NB4 (cell line): ENCODE results near the gene KIF1A.

Source experiments
- DNase-seq: peaks from one replicate; pipeline ENCODE4 v3.0.0; 2010; ENCODE audit warnings: low read depth
- H3K4me3 ChIP-seq: one replicate; pipeline ENCODE4 v1.5.1; 2011; ENCODE audit warnings: mild to moderate bottlenecking, low read depth, low read length, moderate library complexity
- CTCF ChIP-seq: IDR thresholded peaks from one replicate; pipeline ENCODE4 v1.5.1; 2012; ENCODE audit warnings: low read depth, low read length
- MAX ChIP-seq: IDR thresholded peaks from 2 replicates; pipeline ENCODE4 v1.6.1; 2011; ENCODE audit warnings: low read depth, low read length
- MYC ChIP-seq: IDR thresholded peaks from 2 replicates; pipeline ENCODE4 v1.6.1; 2011; ENCODE audit warnings: low read depth, low read length
- POLR2A ChIP-seq: IDR thresholded peaks from 2 replicates; pipeline ENCODE4 v1.6.1; 2011; ENCODE audit warnings: mild to moderate bottlenecking; ENCODE audit not compliant: insufficient read length; ENCODE audit errors: extremely low read depth

Gene KIF1A

GRCh38 chr2:240823449-240824336 lies 3.7 kb upstream of the KIF1A start:
- no peak overlapping the region for H3K4me3 ChIP-seq
- DNase-seq, result no peak
- no peak for TF ChIP-seq MYC
- TF ChIP-seq MAX, result no peak
- TF ChIP-seq POLR2A, result no peak
- no peak for TF ChIP-seq CTCF

GRCh38 chr2:240822280-240822847 lies 2.3 kb upstream of the KIF1A start:
- TF ChIP-seq POLR2A (no peak), CTCF (no peak), MYC (no peak), MAX (no peak)
- DNase-seq, result no peak

GRCh38 chr2:240821429-240821778 lies 1.4 kb upstream of the KIF1A start:
- no peak overlapping the region for H3K4me3 ChIP-seq
- DNase-seq, result no peak
- no peak for TF ChIP-seq MYC
- TF ChIP-seq MAX, result no peak
- TF ChIP-seq POLR2A, result no peak
- no peak for TF ChIP-seq CTCF

More at GRCh38 chr2:240822280-240822847, 2.3 kb upstream of the KIF1A start:
- H3K4me3 ChIP-seq, result no peak overlapping the region

- H3K4me3 ChIP-seq, result no peak overlapping the region
- no peak for TF ChIP-seq CTCF
- no peak for TF ChIP-seq MYC
- no peak for TF ChIP-seq POLR2A
- TF ChIP-seq MAX, result no peak
- no peak for DNase-seq
Observed at GRCh38 chr2:240820607-240821428, 799 bp upstream of the KIF1A start.

GRCh38 chr2:240819126-240819857 lies 727 bp downstream of the KIF1A start:
- no peak overlapping the region for H3K4me3 ChIP-seq
- no peak for DNase-seq
- TF ChIP-seq CTCF (no peak), POLR2A (no peak), MAX (no peak), MYC (no peak)
